ENCODE data around the gene RPGRIP1.

Gene RPGRIP1

DNA sequence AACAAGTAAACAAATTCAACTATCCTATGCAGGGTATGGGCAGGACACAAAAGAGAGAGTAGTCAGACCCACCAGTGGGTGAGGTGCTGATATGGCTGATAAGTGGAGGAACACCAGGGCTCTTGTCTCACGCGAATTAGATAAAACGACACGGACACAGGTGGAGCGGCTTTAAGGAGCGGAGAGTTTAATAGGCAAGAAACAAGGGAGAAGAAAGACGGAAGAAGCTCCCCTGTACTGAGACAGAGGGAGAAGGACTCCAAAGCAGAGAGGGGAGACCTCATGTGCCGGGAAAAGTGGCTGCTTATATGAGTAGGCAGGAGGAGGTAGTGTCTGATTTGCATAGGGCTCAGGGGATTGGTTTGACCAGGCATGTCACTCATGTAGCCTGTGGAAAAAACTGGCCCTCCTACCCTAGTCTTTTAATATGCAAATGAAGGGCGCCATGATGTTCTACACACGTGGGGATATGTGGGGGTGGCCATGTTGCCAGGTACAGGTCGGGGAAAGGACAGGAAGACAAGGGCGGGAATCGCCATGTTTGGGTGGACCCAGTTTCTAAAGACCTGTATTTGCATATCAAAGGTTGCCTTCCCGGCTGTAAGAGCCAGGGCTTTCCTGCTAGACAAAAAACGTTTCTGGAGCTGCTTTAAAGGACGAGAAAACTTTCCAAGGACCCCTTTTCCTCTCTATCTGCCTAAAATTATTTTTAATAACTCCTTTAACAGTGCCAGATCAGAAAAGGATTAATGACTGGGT lies 28.8 kb downstream of the RPGRIP1 start (continued):
- TF ChIP-seq, protein P1, sequence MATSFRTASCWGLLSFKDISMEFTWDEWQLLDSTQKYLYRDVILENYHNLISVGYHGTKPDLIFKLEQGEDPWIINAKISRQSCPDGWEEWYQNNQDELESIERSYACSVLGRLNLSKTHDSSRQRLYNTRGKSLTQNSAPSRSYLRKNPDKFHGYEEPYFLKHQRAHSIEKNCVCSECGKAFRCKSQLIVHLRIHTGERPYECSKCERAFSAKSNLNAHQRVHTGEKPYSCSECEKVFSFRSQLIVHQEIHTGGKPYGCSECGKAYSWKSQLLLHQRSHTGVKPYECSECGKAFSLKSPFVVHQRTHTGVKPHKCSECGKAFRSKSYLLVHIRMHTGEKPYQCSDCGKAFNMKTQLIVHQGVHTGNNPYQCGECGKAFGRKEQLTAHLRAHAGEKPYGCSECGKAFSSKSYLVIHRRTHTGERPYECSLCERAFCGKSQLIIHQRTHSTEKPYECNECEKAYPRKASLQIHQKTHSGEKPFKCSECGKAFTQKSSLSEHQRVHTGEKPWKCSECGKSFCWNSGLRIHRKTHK (tag by site-specific recombination; IDR thresholded peaks at IDR 0.05): no peak
- peak; percentile 95 for TF ChIP-seq ZNF600 (tag by site-specific recombination; IDR thresholded peaks at IDR 0.05)
- TF ChIP-seq, protein P2, sequence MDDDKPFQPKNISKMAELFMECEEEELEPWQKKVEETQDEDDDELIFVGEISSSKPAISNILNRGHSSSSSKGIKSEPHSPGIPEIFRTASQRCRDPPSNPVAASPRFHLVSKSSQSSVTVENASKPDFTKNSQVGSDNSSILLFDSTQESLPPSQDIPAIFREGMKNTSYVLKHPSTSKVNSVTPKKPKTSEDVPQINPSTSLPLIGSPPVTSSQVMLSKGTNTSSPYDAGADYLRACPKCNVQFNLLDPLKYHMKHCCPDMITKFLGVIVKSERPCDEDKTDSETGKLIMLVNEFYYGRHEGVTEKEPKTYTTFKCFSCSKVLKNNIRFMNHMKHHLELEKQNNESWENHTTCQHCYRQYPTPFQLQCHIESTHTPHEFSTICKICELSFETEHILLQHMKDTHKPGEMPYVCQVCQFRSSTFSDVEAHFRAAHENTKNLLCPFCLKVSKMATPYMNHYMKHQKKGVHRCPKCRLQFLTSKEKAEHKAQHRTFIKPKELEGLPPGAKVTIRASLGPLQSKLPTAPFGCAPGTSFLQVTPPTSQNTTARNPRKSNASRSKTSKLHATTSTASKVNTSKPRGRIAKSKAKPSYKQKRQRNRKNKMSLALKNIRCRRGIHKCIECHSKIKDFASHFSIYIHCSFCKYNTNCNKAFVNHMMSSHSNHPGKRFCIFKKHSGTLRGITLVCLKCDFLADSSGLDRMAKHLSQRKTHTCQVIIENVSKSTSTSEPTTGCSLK (tag by site-specific recombination; IDR thresholded peaks at IDR 0.05): no peak
- TF ChIP-seq ZNF785 (tag by site-specific recombination; IDR thresholded peaks at IDR 0.05): no peak
- TF ChIP-seq, protein P3, sequence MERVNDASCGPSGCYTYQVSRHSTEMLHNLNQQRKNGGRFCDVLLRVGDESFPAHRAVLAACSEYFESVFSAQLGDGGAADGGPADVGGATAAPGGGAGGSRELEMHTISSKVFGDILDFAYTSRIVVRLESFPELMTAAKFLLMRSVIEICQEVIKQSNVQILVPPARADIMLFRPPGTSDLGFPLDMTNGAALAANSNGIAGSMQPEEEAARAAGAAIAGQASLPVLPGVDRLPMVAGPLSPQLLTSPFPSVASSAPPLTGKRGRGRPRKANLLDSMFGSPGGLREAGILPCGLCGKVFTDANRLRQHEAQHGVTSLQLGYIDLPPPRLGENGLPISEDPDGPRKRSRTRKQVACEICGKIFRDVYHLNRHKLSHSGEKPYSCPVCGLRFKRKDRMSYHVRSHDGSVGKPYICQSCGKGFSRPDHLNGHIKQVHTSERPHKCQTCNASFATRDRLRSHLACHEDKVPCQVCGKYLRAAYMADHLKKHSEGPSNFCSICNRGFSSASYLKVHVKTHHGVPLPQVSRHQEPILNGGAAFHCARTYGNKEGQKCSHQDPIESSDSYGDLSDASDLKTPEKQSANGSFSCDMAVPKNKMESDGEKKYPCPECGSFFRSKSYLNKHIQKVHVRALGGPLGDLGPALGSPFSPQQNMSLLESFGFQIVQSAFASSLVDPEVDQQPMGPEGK (tag by site-specific recombination; IDR thresholded peaks at IDR 0.05): 0 out of 2 replicates have a peak, but pooled peaks have one; percentile 3
- TF ChIP-seq ZFP69B (tag by site-specific recombination; IDR thresholded peaks at IDR 0.05): no peak
- peak; percentile 75 for TF ChIP-seq YY2 (tag by site-specific recombination; IDR thresholded peaks at IDR 0.05)
- no peak for TF ChIP-seq ZNF211 (tag by site-specific recombination; IDR thresholded peaks at IDR 0.05; ENCODE audit: low read depth)
- TF ChIP-seq ZNF292 (tag by site-specific recombination; IDR thresholded peaks at IDR 0.05; ENCODE audit: borderline replicate concordance, low read depth): no peak
- TF ChIP-seq, protein P4, sequence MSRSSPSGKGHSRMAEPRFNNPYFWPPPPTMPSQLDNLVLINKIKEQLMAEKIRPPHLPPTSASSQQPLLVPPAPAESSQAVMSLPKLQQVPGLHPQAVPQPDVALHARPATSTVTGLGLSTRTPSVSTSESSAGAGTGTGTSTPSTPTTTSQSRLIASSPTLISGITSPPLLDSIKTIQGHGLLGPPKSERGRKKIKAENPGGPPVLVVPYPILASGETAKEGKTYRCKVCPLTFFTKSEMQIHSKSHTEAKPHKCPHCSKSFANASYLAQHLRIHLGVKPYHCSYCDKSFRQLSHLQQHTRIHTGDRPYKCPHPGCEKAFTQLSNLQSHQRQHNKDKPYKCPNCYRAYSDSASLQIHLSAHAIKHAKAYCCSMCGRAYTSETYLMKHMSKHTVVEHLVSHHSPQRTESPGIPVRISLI (tag by site-specific recombination; IDR thresholded peaks at IDR 0.05): 0 out of 2 replicates have a peak, but pooled peaks have one; percentile 19
- TF ChIP-seq ZBTB8A (tag by site-specific recombination; IDR thresholded peaks at IDR 0.05): no peak
- TF ChIP-seq, protein P5, sequence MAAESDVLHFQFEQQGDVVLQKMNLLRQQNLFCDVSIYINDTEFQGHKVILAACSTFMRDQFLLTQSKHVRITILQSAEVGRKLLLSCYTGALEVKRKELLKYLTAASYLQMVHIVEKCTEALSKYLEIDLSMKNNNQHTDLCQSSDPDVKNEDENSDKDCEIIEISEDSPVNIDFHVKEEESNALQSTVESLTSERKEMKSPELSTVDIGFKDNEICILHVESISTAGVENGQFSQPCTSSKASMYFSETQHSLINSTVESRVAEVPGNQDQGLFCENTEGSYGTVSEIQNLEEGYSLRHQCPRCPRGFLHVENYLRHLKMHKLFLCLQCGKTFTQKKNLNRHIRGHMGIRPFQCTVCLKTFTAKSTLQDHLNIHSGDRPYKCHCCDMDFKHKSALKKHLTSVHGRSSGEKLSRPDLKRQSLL (tag by site-specific recombination; IDR thresholded peaks at IDR 0.05): no peak
- TF ChIP-seq ZNF549 (tag by site-specific recombination; IDR thresholded peaks at IDR 0.05): no peak
- TF ChIP-seq, protein P6, sequence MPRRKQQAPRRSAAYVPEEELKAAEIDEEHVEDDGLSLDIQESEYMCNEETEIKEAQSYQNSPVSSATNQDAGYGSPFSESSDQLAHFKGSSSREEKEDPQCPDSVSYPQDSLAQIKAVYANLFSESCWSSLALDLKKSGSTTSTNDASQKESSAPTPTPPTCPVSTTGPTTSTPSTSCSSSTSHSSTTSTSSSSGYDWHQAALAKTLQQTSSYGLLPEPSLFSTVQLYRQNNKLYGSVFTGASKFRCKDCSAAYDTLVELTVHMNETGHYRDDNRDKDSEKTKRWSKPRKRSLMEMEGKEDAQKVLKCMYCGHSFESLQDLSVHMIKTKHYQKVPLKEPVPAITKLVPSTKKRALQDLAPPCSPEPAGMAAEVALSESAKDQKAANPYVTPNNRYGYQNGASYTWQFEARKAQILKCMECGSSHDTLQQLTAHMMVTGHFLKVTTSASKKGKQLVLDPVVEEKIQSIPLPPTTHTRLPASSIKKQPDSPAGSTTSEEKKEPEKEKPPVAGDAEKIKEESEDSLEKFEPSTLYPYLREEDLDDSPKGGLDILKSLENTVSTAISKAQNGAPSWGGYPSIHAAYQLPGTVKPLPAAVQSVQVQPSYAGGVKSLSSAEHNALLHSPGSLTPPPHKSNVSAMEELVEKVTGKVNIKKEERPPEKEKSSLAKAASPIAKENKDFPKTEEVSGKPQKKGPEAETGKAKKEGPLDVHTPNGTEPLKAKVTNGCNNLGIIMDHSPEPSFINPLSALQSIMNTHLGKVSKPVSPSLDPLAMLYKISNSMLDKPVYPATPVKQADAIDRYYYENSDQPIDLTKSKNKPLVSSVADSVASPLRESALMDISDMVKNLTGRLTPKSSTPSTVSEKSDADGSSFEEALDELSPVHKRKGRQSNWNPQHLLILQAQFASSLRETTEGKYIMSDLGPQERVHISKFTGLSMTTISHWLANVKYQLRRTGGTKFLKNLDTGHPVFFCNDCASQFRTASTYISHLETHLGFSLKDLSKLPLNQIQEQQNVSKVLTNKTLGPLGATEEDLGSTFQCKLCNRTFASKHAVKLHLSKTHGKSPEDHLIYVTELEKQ (tag by site-specific recombination; IDR thresholded peaks at IDR 0.05; ENCODE audit: borderline replicate concordance): no peak
- no peak for TF ChIP-seq ZSCAN30 (tag by site-specific recombination; IDR thresholded peaks at IDR 0.05)
- TF ChIP-seq, protein P7, sequence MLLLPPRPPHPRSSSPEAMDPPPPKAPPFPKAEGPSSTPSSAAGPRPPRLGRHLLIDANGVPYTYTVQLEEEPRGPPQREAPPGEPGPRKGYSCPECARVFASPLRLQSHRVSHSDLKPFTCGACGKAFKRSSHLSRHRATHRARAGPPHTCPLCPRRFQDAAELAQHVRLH (tag by site-specific recombination; IDR thresholded peaks at IDR 0.05): no peak
- TF ChIP-seq OVOL3 (tag by site-specific recombination; IDR thresholded peaks at IDR 0.05): no peak
- TF ChIP-seq, protein P8, sequence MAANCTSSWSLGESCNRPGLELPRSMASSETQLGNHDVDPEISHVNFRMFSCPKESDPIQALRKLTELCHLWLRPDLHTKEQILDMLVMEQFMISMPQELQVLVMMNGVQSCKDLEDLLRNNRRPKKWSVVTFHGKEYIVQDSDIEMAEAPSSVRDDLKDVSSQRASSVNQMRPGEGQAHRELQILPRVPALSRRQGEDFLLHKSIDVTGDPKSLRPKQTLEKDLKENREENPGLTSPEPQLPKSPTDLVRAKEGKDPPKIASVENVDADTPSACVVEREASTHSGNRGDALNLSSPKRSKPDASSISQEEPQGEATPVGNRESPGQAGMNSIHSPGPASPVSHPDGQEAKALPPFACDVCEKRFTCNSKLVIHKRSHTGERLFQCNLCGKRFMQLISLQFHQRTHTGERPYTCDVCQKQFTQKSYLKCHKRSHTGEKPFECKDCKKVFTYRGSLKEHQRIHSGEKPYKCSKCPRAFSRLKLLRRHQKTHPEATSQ (tag by site-specific recombination; IDR thresholded peaks at IDR 0.05): no peak
- TF ChIP-seq, protein P9, sequence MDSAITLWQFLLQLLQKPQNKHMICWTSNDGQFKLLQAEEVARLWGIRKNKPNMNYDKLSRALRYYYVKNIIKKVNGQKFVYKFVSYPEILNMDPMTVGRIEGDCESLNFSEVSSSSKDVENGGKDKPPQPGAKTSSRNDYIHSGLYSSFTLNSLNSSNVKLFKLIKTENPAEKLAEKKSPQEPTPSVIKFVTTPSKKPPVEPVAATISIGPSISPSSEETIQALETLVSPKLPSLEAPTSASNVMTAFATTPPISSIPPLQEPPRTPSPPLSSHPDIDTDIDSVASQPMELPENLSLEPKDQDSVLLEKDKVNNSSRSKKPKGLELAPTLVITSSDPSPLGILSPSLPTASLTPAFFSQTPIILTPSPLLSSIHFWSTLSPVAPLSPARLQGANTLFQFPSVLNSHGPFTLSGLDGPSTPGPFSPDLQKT (IDR thresholded peaks at IDR 0.05; ENCODE audit: borderline replicate concordance, low read depth, low read length): no peak
- peak; percentile 86 for TF ChIP-seq YY1 (tag by site-specific recombination; IDR thresholded peaks at IDR 0.05)
- TF ChIP-seq ZNF146 (tag by site-specific recombination; IDR thresholded peaks at IDR 0.05): peak; percentile 74; the same call in 1 of the 2 replicates
- TF ChIP-seq, protein P10, sequence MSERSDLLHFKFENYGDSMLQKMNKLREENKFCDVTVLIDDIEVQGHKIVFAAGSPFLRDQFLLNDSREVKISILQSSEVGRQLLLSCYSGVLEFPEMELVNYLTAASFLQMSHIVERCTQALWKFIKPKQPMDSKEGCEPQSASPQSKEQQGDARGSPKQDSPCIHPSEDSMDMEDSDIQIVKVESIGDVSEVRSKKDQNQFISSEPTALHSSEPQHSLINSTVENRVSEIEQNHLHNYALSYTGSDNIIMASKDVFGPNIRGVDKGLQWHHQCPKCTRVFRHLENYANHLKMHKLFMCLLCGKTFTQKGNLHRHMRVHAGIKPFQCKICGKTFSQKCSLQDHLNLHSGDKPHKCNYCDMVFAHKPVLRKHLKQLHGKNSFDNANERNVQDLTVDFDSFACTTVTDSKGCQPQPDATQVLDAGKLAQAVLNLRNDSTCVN (tag by site-specific recombination; optimal IDR thresholded peaks at IDR 0.05): no peak
